ENCODE results near the gene DDTL. TPM values are rescaled to one million over a fixed set of nuclear protein-coding genes. Genes with fewer than 3 reads are reported as not detected.

The DDTL gene
- total RNA-seq, result 1.2 and 1.3 TPM in 2 replicates

GRCh38 chr22:23966568-23966967 is at the start of gene DDTL:
Gene DDTL (plus strand): TSS chr22:23966888. CDS start chr22:23966915, 27 bp downstream.

GRCh38 chr22:23961084-23961771 is 5.5 kb upstream of the DDTL start, which contains the start of gene GSTT2B:
Gene GSTT2B (minus strand): TSS chr22:23961195. CDS start chr22:23961131, 64 bp downstream.

GRCh38 chr22:23974345-23974744 is 7.7 kb downstream of the DDTL start, which contains the start of gene DDT:
Gene DDT (minus strand): TSS chr22:23974441. CDS start chr22:23974414, 27 bp downstream.

GRCh38 chr22:23979557-23980240 is 13.0 kb downstream of the DDTL start, which contains the start of gene GSTT2:
Gene GSTT2 (plus strand): TSS chr22:23980134.

GRCh38 chr22:24005201-24005600 is 38.5 kb downstream of the DDTL start, which contains the start of gene GSTT4:
Gene GSTT4 (minus strand): TSS chr22:24005453. CDS start chr22:24005356, 97 bp downstream.

Other genes starting within 250 kb of the DDTL start
- gene ZNF70, start 215.8 kb upstream of the DDTL start, total RNA-seq, result 5.7 and 7.2 TPM in 2 replicates
- not detected in 2 replicates for gene VPREB3, start 212.5 kb upstream of the DDTL start, total RNA-seq
- gene C22orf15, start 203.9 kb upstream of the DDTL start, total RNA-seq, result 0.98 TPM in 1 of 2 replicates, not detected in the other
- 1.6 and 4.2 TPM in 2 replicates for gene CHCHD10, start 198.9 kb upstream of the DDTL start, total RNA-seq
- 8.4 and 13.7 TPM in 2 replicates for gene MMP11, start 194.0 kb upstream of the DDTL start, total RNA-seq
- gene SMARCB1, start 179.9 kb upstream of the DDTL start, total RNA-seq, result 71.2 and 89.6 TPM in 2 replicates
- gene DERL3, start 127.9 kb upstream of the DDTL start, total RNA-seq, result 0.33 TPM in 1 of 2 replicates, not detected in the other
- gene SLC2A11, start 109.0 kb upstream of the DDTL start, total RNA-seq, result 7.5 and 8.2 TPM in 2 replicates
- 196 and 293 TPM in 2 replicates for gene MIF, start 72.5 kb upstream of the DDTL start, total RNA-seq
- gene GSTT2B, start 5.7 kb upstream of the DDTL start, total RNA-seq, result 4.2 and 8.8 TPM in 2 replicates
- 78.6 and 106 TPM in 2 replicates for gene DDT, start 7.6 kb downstream of the DDTL start, total RNA-seq
- 1.7 TPM in 1 of 2 replicates, not detected in the other for gene GSTT2, start 13.2 kb downstream of the DDTL start, total RNA-seq
- gene GSTT4, start 38.6 kb downstream of the DDTL start, total RNA-seq, result not detected in 2 replicates
- gene CABIN1, start 44.4 kb downstream of the DDTL start, total RNA-seq, result 43.3 and 52.6 TPM in 2 replicates
- 0.10 and 0.33 TPM in 2 replicates for gene SUSD2, start 214.6 kb downstream of the DDTL start, total RNA-seq

All from vein endothelial cell (primary cell).